ENCODE data around the gene CTSF.
"Not testable (repeated sequence)": the region's sequence is repeated elsewhere in the genome, so short reads cannot be mapped to it uniquely, and the experiment has no call there.

Gene CTSF

GRCh38 chr11:66545701-66546367, 22.6 kb downstream of the CTSF start, which contains the start of gene ZDHHC24:
TSS of gene ZDHHC24 (minus strand) at chr11:66546048. CDS start at chr11:66546003, 45 bp downstream.
- H3K36me3 ChIP-seq (replicated peaks): no peaks in the 10 kb centered on the region
- no peaks in the 10 kb centered on the region for H3K27me3 ChIP-seq (replicated peaks)
- in situ Hi-C loops (cut with HindIII; ENCODE audit: low pct_ligation_motif_present, low sequenced_read_pairs): no loop called here

GRCh38 chr11:66544952-66545351, 23.5 kb downstream of the CTSF start:
- H3K27ac ChIP-seq; H3K27me3 ChIP-seq (replicated peaks); DNase-seq; in situ Hi-C loops (cut with HindIII; ENCODE audit: low pct_ligation_motif_present, low sequenced_read_pairs); H3K36me3 ChIP-seq (replicated peaks): not testable (repeated sequence)
- peak overlapping the region; percentile 70 for H3K4me3 ChIP-seq (ENCODE audit: low read depth, low read length)

More at GRCh38 chr11:66545701-66546367, 22.6 kb downstream of the CTSF start, which contains the start of gene ZDHHC24:
- TF ChIP-seq, protein P1, sequence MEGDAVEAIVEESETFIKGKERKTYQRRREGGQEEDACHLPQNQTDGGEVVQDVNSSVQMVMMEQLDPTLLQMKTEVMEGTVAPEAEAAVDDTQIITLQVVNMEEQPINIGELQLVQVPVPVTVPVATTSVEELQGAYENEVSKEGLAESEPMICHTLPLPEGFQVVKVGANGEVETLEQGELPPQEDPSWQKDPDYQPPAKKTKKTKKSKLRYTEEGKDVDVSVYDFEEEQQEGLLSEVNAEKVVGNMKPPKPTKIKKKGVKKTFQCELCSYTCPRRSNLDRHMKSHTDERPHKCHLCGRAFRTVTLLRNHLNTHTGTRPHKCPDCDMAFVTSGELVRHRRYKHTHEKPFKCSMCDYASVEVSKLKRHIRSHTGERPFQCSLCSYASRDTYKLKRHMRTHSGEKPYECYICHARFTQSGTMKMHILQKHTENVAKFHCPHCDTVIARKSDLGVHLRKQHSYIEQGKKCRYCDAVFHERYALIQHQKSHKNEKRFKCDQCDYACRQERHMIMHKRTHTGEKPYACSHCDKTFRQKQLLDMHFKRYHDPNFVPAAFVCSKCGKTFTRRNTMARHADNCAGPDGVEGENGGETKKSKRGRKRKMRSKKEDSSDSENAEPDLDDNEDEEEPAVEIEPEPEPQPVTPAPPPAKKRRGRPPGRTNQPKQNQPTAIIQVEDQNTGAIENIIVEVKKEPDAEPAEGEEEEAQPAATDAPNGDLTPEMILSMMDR (IDR thresholded peaks at IDR 0.05; ENCODE audit: low read depth, low read length, missing control alignments): no peak
- peak; percentile 97 for DNase-seq
- Histone ChIP-seq H3K4me3 (ENCODE audit: low read depth, low read length) (peak within 1 kb of the TSS; percentile 70), H3K27ac (peak within 1 kb of the TSS; percentile 48)

GRCh38 chr11:66543263-66544107, 24.9 kb downstream of the CTSF start:
- in situ Hi-C loops (cut with HindIII; ENCODE audit: low pct_ligation_motif_present, low sequenced_read_pairs): no loop called here
- H3K27ac ChIP-seq: no peak overlapping the region
- TF ChIP-seq, protein P1 (IDR thresholded peaks at IDR 0.05; ENCODE audit: low read depth, low read length, missing control alignments): peak; percentile 88
- peak overlapping the region; percentile 26 for H3K4me3 ChIP-seq (ENCODE audit: low read depth, low read length)
- H3K27me3 ChIP-seq (replicated peaks): no peaks in the 10 kb centered on the region
- DNase-seq: peak; percentile 47
- no peaks in the 10 kb centered on the region for H3K36me3 ChIP-seq (replicated peaks)

DNA sequence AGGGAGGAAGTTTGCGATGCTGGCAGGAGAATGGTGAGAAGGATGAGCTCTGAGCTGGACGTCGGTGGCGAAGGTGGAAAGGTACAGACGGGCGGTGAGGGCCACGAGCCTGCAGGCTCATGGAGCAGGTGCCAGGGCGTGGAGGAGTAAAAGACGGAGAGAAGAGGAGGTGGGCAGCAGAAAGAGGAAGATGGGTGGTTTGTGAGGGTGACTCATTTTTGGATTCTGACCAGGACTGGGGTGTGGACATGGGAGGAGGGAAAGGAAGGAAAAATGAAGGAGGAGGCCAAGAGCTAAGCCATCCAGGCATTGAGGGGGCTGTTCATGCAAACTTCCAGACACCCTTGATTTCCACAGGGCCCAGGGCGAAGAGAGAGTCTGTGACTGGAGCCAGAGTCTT, 26.0 kb downstream of the CTSF start:
- no peak overlapping the region for H3K4me3 ChIP-seq (ENCODE audit: low read depth, low read length)
- no peak for DNase-seq
- H3K27me3 ChIP-seq (replicated peaks): no peaks in the 10 kb centered on the region
- in situ Hi-C loops (cut with HindIII; ENCODE audit: low pct_ligation_motif_present, low sequenced_read_pairs): no loop called here
- H3K27ac ChIP-seq: no peak overlapping the region
- TF ChIP-seq, protein P1 (IDR thresholded peaks at IDR 0.05; ENCODE audit: low read depth, low read length, missing control alignments): no peak
- H3K36me3 ChIP-seq (replicated peaks): no peaks in the 10 kb centered on the region

- TF ChIP-seq, protein P1 (IDR thresholded peaks at IDR 0.05; ENCODE audit: low read depth, low read length, missing control alignments): no peak
- DNase-seq: no peak
- Histone ChIP-seq H3K27me3 (replicated peaks) (no peaks in the 10 kb centered on the region), H3K4me3 (ENCODE audit: low read depth, low read length) (no peak overlapping the region), H3K27ac (no peak overlapping the region), H3K36me3 (replicated peaks) (no peaks in the 10 kb centered on the region)
- in situ Hi-C loops (cut with HindIII; ENCODE audit: low pct_ligation_motif_present, low sequenced_read_pairs): no loop called here
Observed at GRCh38 chr11:66541892-66542291, 26.5 kb downstream of the CTSF start.

DNA sequence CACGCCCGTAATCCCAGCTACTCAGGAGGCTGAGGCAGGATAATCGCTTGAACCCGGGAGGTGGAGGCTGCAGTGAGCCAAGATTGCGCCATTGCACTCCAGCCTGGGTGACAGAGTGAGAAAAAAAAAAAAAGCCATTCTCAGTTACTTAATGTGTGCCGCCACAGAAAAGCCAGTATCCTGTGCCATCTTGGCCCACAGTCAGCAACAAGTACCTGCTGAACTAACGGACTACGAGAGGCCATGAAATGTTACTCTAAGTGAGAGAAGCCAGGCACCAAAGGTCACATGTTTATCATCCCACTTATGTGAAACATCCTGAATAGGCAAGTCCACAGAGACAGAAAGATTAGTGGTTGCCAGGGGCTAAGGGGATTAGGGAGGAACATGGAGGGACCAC, 27.8 kb downstream of the CTSF start:
- H3K36me3 ChIP-seq (replicated peaks); H3K27ac ChIP-seq; H3K4me3 ChIP-seq (ENCODE audit: low read depth, low read length); DNase-seq; H3K27me3 ChIP-seq (replicated peaks); in situ Hi-C loops (cut with HindIII; ENCODE audit: low pct_ligation_motif_present, low sequenced_read_pairs): not testable (repeated sequence)
